Activated CD4-positive, alpha-beta memory T cell treated with anti-CD3 and anti-CD28 coated beads, Interleukin-2, amount 10 ng/mL, durations not matched to agents 7 days and 5 days (primary cell): ENCODE data around the gene ANKS6. TPM values are rescaled to one million over a fixed set of nuclear protein-coding genes. Genes with fewer than 3 reads are reported as not detected.

Experiments
- CTCF ChIA-PET: fragments of 350-600 bp; sonication (Branson Sonifier 250); formaldehyde crosslinking; loops from one replicate; lab custom pipeline; 2021; ENCODE audit warnings: antibody characterized with exemption, inconsistent platforms; lab: Charles Lee
- POLR2A ChIA-PET: fragments of 350-600 bp; sonication (Branson Sonifier 250); formaldehyde crosslinking; loops from one replicate; lab custom pipeline; 2021; ENCODE audit warnings: antibody characterized with exemption; lab: Charles Lee
- DNase-seq: peaks from one replicate; pipeline ENCODE4 v3.0.0-alpha.2; 2020
- H3K27ac Mint-ChIP-seq: one replicate; pipeline ENCODE4 v1.8.0; 2021; ENCODE audit warnings: mild to moderate bottlenecking, mixed read lengths
- H3K27me3 Mint-ChIP-seq: one replicate; pipeline ENCODE4 v1.8.0; 2021; ENCODE audit warnings: mixed read lengths
- H3K36me3 Mint-ChIP-seq: one replicate; pipeline ENCODE4 v1.8.0; 2021; ENCODE audit warnings: low read depth, mixed read lengths
- H3K4me1 Mint-ChIP-seq: one replicate; pipeline ENCODE4 v1.8.0; 2021; ENCODE audit warnings: mixed read lengths
- H3K4me3 Mint-ChIP-seq: one replicate; pipeline ENCODE4 v1.8.0; 2021; ENCODE audit warnings: mild to moderate bottlenecking, mixed read lengths
- H3K9me3 Mint-ChIP-seq: one replicate; pipeline ENCODE4 v1.8.0; 2021; ENCODE audit warnings: mixed read lengths
- total RNA-seq, 2 experiments: library from RNA; stranded (reverse); gene quantifications; one replicate each; pipeline ENCODE4 v1.2.3, GENCODE V29; 2021

ANKS6 gene
- total RNA-seq, 2 experiments from 2014 or later: 2.7 to 4.7 TPM

GRCh38 chr9:98830554-98830953 lies 34.2 kb upstream of the ANKS6 start:
- CTCF ChIA-PET: no interaction called here
- no peak for DNase-seq
- POLR2A ChIA-PET: no interaction called here

GRCh38 chr9:98829766-98830165 lies 33.4 kb upstream of the ANKS6 start:
- H3K36me3 Mint-ChIP-seq: no peaks in the 10 kb centered on the region
- H3K27me3 Mint-ChIP-seq: no peaks in the 10 kb centered on the region
- H3K9me3 Mint-ChIP-seq: no peaks in the 10 kb centered on the region
- DNase-seq: no peak
- no peak overlapping the region for H3K4me3 Mint-ChIP-seq
- no peak overlapping the region for H3K27ac Mint-ChIP-seq
- ChIA-PET POLR2A (no interaction called here), CTCF (no interaction called here)
- H3K4me1 Mint-ChIP-seq: no peaks in the 10 kb centered on the region

More at GRCh38 chr9:98830554-98830953, 34.2 kb upstream of the ANKS6 start:
- Mint-ChIP-seq H3K27ac (no peak overlapping the region), H3K4me3 (no peak overlapping the region), H3K36me3 (no peaks in the 10 kb centered on the region), H3K27me3 (no peaks in the 10 kb centered on the region), H3K9me3 (no peaks in the 10 kb centered on the region), H3K4me1 (no peaks in the 10 kb centered on the region)

- ChIA-PET POLR2A (no interaction called here), CTCF (interaction anchor here (1.6 kb wide), 1 partner anchor 21 kb away, joined by 3 read pairs; no protein-coding TSS in a partner anchor)
- H3K4me3 Mint-ChIP-seq: no peak overlapping the region
- H3K27ac Mint-ChIP-seq: no peak overlapping the region
- no peaks in the 10 kb centered on the region for H3K36me3 Mint-ChIP-seq
- no peaks in the 10 kb centered on the region for H3K27me3 Mint-ChIP-seq
- DNase-seq: no peak
- H3K4me1 Mint-ChIP-seq: no peaks in the 10 kb centered on the region
- no peaks in the 10 kb centered on the region for H3K9me3 Mint-ChIP-seq
Observed at GRCh38 chr9:98826716-98827115, 30.4 kb upstream of the ANKS6 start.

- Mint-ChIP-seq H3K4me3 (no peak overlapping the region), H3K27me3 (no peaks in the 10 kb centered on the region), H3K27ac (no peak overlapping the region), H3K36me3 (no peaks in the 10 kb centered on the region), H3K9me3 (no peaks in the 10 kb centered on the region), H3K4me1 (no peaks in the 10 kb centered on the region)
- POLR2A ChIA-PET: no interaction called here
- DNase-seq: no peak
- CTCF ChIA-PET: interaction anchor here (0.6 kb wide), 1 partner anchor 1349 kb away, joined by 3 read pairs; no protein-coding TSS in a partner anchor
Observed at GRCh38 chr9:98825414-98825813, 29.1 kb upstream of the ANKS6 start.

- H3K4me1 Mint-ChIP-seq: no peaks in the 10 kb centered on the region
- POLR2A ChIA-PET: no interaction called here
- CTCF ChIA-PET: interaction anchor here (1.3 kb wide), 1 partner anchor 18 kb away, joined by 3 read pairs; no protein-coding TSS in a partner anchor
- no peaks in the 10 kb centered on the region for H3K36me3 Mint-ChIP-seq
- no peak overlapping the region for H3K4me3 Mint-ChIP-seq
- no peak overlapping the region for H3K27ac Mint-ChIP-seq
- H3K27me3 Mint-ChIP-seq: no peaks in the 10 kb centered on the region
- no peak for DNase-seq
- no peaks in the 10 kb centered on the region for H3K9me3 Mint-ChIP-seq
Observed at GRCh38 chr9:98823666-98824334, 27.4 kb upstream of the ANKS6 start.

- Mint-ChIP-seq H3K4me3 (no peak overlapping the region), H3K36me3 (no peaks in the 10 kb centered on the region), H3K27me3 (no peaks in the 10 kb centered on the region), H3K4me1 (no peaks in the 10 kb centered on the region), H3K9me3 (no peaks in the 10 kb centered on the region), H3K27ac (no peak overlapping the region)
- ChIA-PET POLR2A (no interaction called here), CTCF (interaction anchor here (1.3 kb wide), 1 partner anchor 16 kb away, joined by 3 read pairs; no protein-coding TSS in a partner anchor)
- DNase-seq: no peak
Observed at GRCh38 chr9:98822661-98823060, 26.3 kb upstream of the ANKS6 start.

GRCh38 chr9:98821831-98822230 lies 25.5 kb upstream of the ANKS6 start:
- H3K9me3 Mint-ChIP-seq: no peaks in the 10 kb centered on the region

GRCh38 chr9:98819231-98819630 lies 22.9 kb upstream of the ANKS6 start:
- no peak for DNase-seq
- POLR2A ChIA-PET: no interaction called here
- no peaks in the 10 kb centered on the region for H3K36me3 Mint-ChIP-seq
- no peaks in the 10 kb centered on the region for H3K4me1 Mint-ChIP-seq
- no peak overlapping the region for H3K4me3 Mint-ChIP-seq
- H3K9me3 Mint-ChIP-seq: no peaks in the 10 kb centered on the region
- no peak overlapping the region for H3K27ac Mint-ChIP-seq
- CTCF ChIA-PET: no interaction called here
- H3K27me3 Mint-ChIP-seq: no peaks in the 10 kb centered on the region

More at GRCh38 chr9:98821831-98822230, 25.5 kb upstream of the ANKS6 start:
- H3K27me3 Mint-ChIP-seq: no peaks in the 10 kb centered on the region
- DNase-seq: no peak
- H3K36me3 Mint-ChIP-seq: no peaks in the 10 kb centered on the region
- H3K4me1 Mint-ChIP-seq: no peaks in the 10 kb centered on the region
- no peak overlapping the region for H3K27ac Mint-ChIP-seq
- POLR2A ChIA-PET: no interaction called here
- CTCF ChIA-PET: no interaction called here
- H3K4me3 Mint-ChIP-seq: no peak overlapping the region

GRCh38 chr9:98818764-98819163 lies 22.4 kb upstream of the ANKS6 start:
- no peak overlapping the region for H3K27ac Mint-ChIP-seq
- no peak overlapping the region for H3K4me3 Mint-ChIP-seq
- peaks cover 3% of the 10 kb centered on the region for H3K27me3 Mint-ChIP-seq
- no peaks in the 10 kb centered on the region for H3K9me3 Mint-ChIP-seq
- ChIA-PET POLR2A (no interaction called here), CTCF (no interaction called here)
- no peak for DNase-seq
- no peaks in the 10 kb centered on the region for H3K36me3 Mint-ChIP-seq
- H3K4me1 Mint-ChIP-seq: no peaks in the 10 kb centered on the region

- peaks cover 3% of the 10 kb centered on the region for H3K36me3 Mint-ChIP-seq
- CTCF ChIA-PET: no interaction called here
Observed at GRCh38 chr9:98815391-98815951, 19.1 kb upstream of the ANKS6 start.

GRCh38 chr9:98811051-98811650 lies 14.8 kb upstream of the ANKS6 start:
- POLR2A ChIA-PET: no interaction called here
- DNase-seq: no peak
- Mint-ChIP-seq H3K27ac (no peak overlapping the region), H3K36me3 (peaks cover 3% of the 10 kb centered on the region), H3K4me3 (no peak overlapping the region), H3K27me3 (peaks cover 39% of the 10 kb centered on the region), H3K9me3 (no peaks in the 10 kb centered on the region), H3K4me1 (peaks cover 25% of the 10 kb centered on the region)
- CTCF ChIA-PET: no interaction called here

More at GRCh38 chr9:98815391-98815951, 19.1 kb upstream of the ANKS6 start:
- POLR2A ChIA-PET: no interaction called here
- no peaks in the 10 kb centered on the region for H3K9me3 Mint-ChIP-seq
- H3K4me1 Mint-ChIP-seq: peaks cover 7% of the 10 kb centered on the region
- H3K27me3 Mint-ChIP-seq: peaks cover 6% of the 10 kb centered on the region
- no peak overlapping the region for H3K4me3 Mint-ChIP-seq
- H3K27ac Mint-ChIP-seq: no peak overlapping the region
- DNase-seq: no peak

- Mint-ChIP-seq H3K4me3 (no peak overlapping the region), H3K4me1 (peaks cover 25% of the 10 kb centered on the region), H3K9me3 (no peaks in the 10 kb centered on the region), H3K27ac (no peak overlapping the region), H3K36me3 (peaks cover 3% of the 10 kb centered on the region), H3K27me3 (peaks cover 47% of the 10 kb centered on the region)
- DNase-seq: no peak
- POLR2A ChIA-PET: no interaction called here
- CTCF ChIA-PET: no interaction called here
Observed at GRCh38 chr9:98810102-98810842, 13.9 kb upstream of the ANKS6 start.
